ENCODE data around the gene CCNB2. TPM values are rescaled to one million over a fixed set of nuclear protein-coding genes. Genes with fewer than 3 reads are reported as not detected.

Gene CCNB2
- 1 to 10 TPM in 2 of 4 donors, under 1 TPM in 1, not detected in 1; 0.38 to 3.5 (median 2.9) TPM for total RNA-seq

DNA sequence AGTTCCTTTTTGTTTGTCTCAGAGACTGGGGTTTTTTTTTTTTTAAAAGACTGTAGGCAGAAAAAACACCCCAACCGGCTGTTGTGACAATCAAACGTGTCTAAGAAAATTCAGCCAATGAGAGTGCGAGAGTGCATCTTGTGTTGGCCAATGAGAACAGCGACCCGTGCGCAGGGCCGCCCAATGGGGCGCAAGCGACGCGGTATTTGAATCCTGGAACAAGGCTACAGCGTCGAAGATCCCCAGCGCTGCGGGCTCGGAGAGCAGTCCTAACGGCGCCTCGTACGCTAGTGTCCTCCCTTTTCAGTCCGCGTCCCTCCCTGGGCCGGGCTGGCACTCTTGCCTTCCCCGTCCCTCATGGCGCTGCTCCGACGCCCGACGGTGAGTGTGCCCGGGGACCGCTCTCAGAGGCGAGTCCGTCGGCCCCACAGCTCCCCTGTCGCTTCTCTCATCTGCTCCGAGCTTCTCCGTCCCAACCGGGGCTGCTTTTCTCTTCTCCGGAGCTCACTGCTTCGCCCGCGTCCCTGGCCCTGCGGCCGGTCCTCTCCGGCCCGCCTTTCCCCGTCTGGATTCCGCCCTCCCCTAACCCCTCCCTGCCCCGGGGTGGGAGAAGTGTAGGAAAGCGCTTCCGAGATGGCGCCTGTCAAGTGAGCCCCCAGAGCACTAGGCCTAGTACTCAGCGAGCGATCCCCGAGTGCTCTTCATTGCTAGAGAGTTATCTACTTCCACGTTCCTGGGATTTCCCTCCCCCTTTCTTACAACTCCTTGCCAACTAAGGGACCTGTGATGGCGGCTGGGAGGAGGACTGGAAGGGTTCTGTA, at the start of gene CCNB2:
Gene CCNB2, plus strand, starts transcription at position 235 of the 821 bp plus-strand sequence. Its CDS starts 123 bp downstream, at position 358.
- TF ChIP-seq, protein P1, sequence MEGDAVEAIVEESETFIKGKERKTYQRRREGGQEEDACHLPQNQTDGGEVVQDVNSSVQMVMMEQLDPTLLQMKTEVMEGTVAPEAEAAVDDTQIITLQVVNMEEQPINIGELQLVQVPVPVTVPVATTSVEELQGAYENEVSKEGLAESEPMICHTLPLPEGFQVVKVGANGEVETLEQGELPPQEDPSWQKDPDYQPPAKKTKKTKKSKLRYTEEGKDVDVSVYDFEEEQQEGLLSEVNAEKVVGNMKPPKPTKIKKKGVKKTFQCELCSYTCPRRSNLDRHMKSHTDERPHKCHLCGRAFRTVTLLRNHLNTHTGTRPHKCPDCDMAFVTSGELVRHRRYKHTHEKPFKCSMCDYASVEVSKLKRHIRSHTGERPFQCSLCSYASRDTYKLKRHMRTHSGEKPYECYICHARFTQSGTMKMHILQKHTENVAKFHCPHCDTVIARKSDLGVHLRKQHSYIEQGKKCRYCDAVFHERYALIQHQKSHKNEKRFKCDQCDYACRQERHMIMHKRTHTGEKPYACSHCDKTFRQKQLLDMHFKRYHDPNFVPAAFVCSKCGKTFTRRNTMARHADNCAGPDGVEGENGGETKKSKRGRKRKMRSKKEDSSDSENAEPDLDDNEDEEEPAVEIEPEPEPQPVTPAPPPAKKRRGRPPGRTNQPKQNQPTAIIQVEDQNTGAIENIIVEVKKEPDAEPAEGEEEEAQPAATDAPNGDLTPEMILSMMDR (IDR thresholded peaks at IDR 0.05; ENCODE audit: low read depth): no peak

DNA sequence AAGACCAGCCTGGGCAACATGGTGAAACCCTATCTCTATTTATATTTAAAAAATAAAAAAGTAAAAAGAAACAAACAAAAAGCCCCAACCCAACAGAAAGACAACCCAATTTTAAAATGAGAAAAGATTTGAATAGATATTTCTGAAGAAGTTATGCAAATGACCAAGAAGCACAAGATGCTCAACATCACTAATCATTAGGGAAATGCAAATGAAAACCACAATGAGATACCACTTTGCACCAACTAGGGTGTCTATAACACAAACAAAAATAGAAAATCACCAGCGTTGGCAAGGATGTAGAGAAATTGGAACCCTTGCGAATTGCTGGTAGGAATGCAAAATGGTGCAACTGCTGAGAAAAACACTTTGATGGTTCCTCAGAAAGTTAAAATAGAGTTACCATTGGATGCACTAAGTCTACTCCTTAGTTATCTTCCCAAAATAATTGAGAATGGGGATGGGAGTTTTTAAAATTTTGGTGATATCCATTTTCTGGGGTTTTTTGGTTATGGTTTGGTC, 45.8 kb upstream of the CCNB2 start:
- TF ChIP-seq, protein P1 (IDR thresholded peaks at IDR 0.05; ENCODE audit: low read depth): no peak

DNA sequence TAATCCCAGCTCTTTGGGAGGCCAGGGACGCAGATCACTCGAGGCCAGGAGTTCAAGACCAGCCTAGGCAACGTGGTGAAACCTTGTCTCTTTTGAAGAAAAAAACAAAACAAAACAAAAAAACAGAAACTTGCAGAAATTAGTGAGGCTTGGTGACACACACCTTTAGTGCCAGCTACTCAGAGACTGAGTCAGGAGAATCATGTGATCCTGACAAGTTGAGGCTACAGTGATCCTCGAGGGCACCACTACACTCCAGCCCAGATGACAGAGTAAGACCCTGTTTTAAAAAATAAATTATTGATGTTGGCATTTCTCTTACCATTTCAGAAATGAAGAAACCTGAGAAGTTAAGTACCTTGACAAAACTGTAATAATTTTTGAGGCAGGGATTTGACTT, 44.6 kb upstream of the CCNB2 start:
- TF ChIP-seq, protein P1 (IDR thresholded peaks at IDR 0.05; ENCODE audit: low read depth): no peak

DNA sequence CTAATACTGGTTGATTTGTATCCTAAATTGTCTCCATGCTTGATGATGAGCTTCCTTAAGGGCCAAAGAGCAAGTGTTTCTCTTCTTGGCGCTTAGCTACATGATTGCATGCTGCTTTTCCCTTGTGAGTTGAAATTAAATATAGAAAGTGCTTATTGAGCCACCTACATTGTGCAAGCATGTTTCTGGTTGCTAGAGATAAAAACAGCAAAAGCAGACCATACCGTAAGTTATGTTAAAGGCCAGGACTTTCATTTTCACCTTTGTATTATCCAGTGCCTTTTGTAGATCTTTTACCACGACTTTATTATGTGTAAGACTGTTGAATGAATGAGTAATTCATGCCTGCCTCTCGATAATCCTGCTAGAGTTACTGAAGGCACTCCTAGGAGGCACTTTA, 41.9 kb upstream of the CCNB2 start:
- TF ChIP-seq, protein P1 (IDR thresholded peaks at IDR 0.05; ENCODE audit: low read depth): no peak

DNA sequence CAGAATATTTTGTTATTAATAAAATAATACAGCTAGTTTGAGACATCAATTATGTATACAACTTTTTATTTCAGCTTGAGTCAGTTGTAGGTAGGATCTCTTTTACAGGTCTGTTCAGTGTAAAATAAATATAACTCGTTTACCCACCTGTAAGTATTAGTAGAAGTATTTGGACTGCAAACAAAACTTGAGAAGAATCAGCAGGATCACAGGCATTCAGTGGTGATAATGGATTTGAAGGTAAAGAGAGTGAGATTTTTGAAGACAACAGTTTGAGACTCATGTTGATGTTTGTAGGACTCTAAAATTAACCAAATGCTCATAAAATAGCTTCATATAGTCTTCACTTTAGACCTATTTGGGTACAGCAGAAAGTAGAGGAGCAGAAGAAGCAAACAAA, 35.5 kb upstream of the CCNB2 start:
- TF ChIP-seq, protein P1 (IDR thresholded peaks at IDR 0.05; ENCODE audit: low read depth): no peak

DNA sequence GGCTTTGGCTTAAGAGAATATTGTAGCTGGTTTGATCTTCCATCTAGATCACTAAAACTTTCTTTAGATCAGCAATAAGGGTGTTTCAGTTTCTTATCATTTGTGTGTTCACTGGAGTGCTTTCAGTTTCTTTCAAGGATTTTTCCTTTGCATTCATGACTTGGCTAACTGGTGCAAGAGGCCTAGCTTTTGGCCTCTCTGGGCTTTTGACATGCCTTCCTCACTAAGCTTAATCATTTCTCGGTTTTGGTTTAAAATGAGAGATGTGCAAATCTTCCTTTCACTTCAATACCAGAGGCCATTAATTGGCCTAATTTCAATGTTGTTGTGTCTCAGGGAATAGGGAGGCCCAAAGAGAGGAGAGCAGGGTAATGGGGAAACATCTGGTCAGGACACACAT, 30.3 kb upstream of the CCNB2 start:
- TF ChIP-seq, protein P1 (IDR thresholded peaks at IDR 0.05; ENCODE audit: low read depth): no peak

DNA sequence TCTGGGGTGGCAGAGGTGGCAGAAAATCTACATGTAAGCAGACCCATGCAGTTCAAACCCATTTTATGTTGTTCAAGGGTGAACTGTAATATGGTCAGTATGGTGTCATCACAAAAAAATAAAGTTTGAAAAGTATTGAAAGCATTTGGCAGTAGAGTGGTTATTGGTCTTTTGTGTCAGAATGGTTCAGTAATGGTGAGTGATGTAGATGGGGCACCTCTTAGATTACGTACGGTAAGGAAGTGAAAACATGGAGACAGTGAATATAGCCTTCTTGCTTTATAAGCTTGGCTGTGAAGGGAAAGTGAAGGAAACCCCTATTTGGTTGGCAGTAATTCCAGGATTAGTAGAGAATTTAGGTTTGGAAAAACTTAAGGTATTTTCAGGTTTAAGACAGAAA, 17.2 kb upstream of the CCNB2 start:
- TF ChIP-seq, protein P1 (IDR thresholded peaks at IDR 0.05; ENCODE audit: low read depth): no peak

Data from subcutaneous adipose tissue (tissue), 4 donors.